PC-3 (cell line): ENCODE measurements around the gene ACTR1A. TPM values are rescaled to one million over a fixed set of nuclear protein-coding genes. Genes with fewer than 3 reads are reported as not detected.

Experiments
- ATAC-seq: fragments of 200-7000 bp; cut with Tn5 transposase; 2 replicates; pipeline ENCODE4 v1.9.1; 2020; ENCODE audit warnings: mild to moderate bottlenecking, moderate library complexity
- BruUV-seq: library from RNA; stranded (reverse); fragments of 400-500 nt; replicated peaks from 2 replicates; lab custom pipeline; 2021; lab: Mats Ljungman, UMichigan
- CTCF ChIA-PET: fragments of 300-600 bp; sonication (Branson Sonifier 250); formaldehyde crosslinking; loops from one replicate; lab custom pipeline; 2022; ENCODE audit warnings: antibody characterized with exemption; lab: Charles Lee
- POLR2A ChIA-PET: fragments of 300-600 bp; sonication (Branson Sonifier 250); formaldehyde crosslinking; loops from one replicate; lab custom pipeline; 2022; ENCODE audit warnings: antibody characterized with exemption; ENCODE audit not compliant: unreplicated experiment; lab: Charles Lee
- DNase-seq: peaks from one replicate; pipeline ENCODE4 v3.0.0-alpha.2; 2015
- H2AFZ ChIP-seq: fragments of 300-600 bp; sonication (generic); 2 replicates; pipeline ENCODE4 v1.6.0; 2016; ENCODE audit warnings: antibody characterized with exemption, low read length
- H3F3A ChIP-seq: fragments of 300-600 bp; sonication (generic); one replicate; pipeline ENCODE4 v1.6.0; 2017; ENCODE audit warnings: antibody characterized with exemption, low read length, control low read depth, mild to moderate bottlenecking; ENCODE audit not compliant: unreplicated experiment
- H3K27ac ChIP-seq: fragments of 300-600 bp; sonication (generic); 2 replicates; pipeline ENCODE4 v1.5.1; 2016; ENCODE audit warnings: mild to moderate bottlenecking, low read length
- H3K27me3 ChIP-seq: fragments of 300-600 bp; sonication (generic); 2 replicates; pipeline ENCODE4 v1.6.1; 2016; ENCODE audit warnings: low read length, mixed read lengths
- H3K36me3 ChIP-seq: fragments of 300-600 bp; sonication (generic); 2 replicates; pipeline ENCODE4 v1.6.1; 2016; ENCODE audit warnings: low read depth, mixed run types, low read length, mixed read lengths
- H3K4me1 ChIP-seq: fragments of 300-600 bp; sonication (generic); 2 replicates; pipeline ENCODE4 v1.5.1; 2016; ENCODE audit warnings: low read length; ENCODE audit not compliant: insufficient read depth
- H3K4me2 ChIP-seq: fragments of 300-600 bp; sonication (generic); 2 replicates; pipeline ENCODE4 v1.6.0; 2016; ENCODE audit warnings: low read length
- H3K4me3 ChIP-seq: fragments of 300-600 bp; sonication (generic); 2 replicates; pipeline ENCODE4 v1.5.1; 2016; ENCODE audit warnings: mild to moderate bottlenecking, low read length, mixed read lengths
- H3K79me2 ChIP-seq: fragments of 300-600 bp; sonication (generic); 2 replicates; pipeline ENCODE4 v1.6.1; 2017; ENCODE audit warnings: low read length, mixed read lengths
- H3K9ac ChIP-seq: fragments of 300-600 bp; sonication (generic); 2 replicates; pipeline ENCODE4 v1.6.0; 2016; ENCODE audit warnings: mild to moderate bottlenecking, low read length
- H3K9me2 ChIP-seq: fragments of 300-600 bp; sonication (generic); replicated peaks from 2 replicates; pipeline ENCODE4 v1.6.1; 2016; ENCODE audit warnings: mixed run types, low read length, mixed read lengths
- H3K9me3 ChIP-seq: fragments of 300-600 bp; sonication (generic); 2 replicates; pipeline ENCODE4 v1.6.1; 2016; ENCODE audit warnings: low read length, mixed read lengths
- H4K20me1 ChIP-seq: fragments of 300-600 bp; sonication (generic); 2 replicates; pipeline ENCODE4 v1.6.1; 2016; ENCODE audit warnings: low read length, mixed read lengths
- EZH2 ChIP-seq: fragments of 300-600 bp; sonication (generic); IDR thresholded peaks from one replicate; pipeline ENCODE4 v1.6.1; 2017; ENCODE audit warnings: antibody characterized with exemption, mild to moderate bottlenecking, low read length; ENCODE audit not compliant: unreplicated experiment
- EZH2phosphoT487 ChIP-seq: fragments of 300-600 bp; sonication (generic); IDR thresholded peaks from 2 replicates; pipeline ENCODE4 v1.6.1; 2018; ENCODE audit warnings: mild to moderate bottlenecking, antibody characterized with exemption, low read length, borderline replicate concordance
- intact Hi-C: fragments of 100-400 bp; cut with micrococcal nuclease; formaldehyde crosslinking; loops from 2 replicates; pipeline ENCODE4 v1.9.0; 2023
- total RNA-seq: library from RNA; depleted of rRNA; stranded (reverse); fragments of >200 nt; gene quantifications from 2 replicates; pipeline ENCODE4 v1.2.3, GENCODE V29; 2014
- TF ChIP-seq, protein P1 (sequence below): fragments of 300-600 bp; sonication (generic); conservative IDR thresholded peaks from 2 replicates; pipeline ENCODE4 v1.5.1; 2017; ENCODE audit warnings: antibody characterized with exemption, low read depth, mild to moderate bottlenecking, low read length

The ACTR1A gene
- total RNA-seq, 1 experiment from 2014 or later = 69.9 TPM

DNA sequence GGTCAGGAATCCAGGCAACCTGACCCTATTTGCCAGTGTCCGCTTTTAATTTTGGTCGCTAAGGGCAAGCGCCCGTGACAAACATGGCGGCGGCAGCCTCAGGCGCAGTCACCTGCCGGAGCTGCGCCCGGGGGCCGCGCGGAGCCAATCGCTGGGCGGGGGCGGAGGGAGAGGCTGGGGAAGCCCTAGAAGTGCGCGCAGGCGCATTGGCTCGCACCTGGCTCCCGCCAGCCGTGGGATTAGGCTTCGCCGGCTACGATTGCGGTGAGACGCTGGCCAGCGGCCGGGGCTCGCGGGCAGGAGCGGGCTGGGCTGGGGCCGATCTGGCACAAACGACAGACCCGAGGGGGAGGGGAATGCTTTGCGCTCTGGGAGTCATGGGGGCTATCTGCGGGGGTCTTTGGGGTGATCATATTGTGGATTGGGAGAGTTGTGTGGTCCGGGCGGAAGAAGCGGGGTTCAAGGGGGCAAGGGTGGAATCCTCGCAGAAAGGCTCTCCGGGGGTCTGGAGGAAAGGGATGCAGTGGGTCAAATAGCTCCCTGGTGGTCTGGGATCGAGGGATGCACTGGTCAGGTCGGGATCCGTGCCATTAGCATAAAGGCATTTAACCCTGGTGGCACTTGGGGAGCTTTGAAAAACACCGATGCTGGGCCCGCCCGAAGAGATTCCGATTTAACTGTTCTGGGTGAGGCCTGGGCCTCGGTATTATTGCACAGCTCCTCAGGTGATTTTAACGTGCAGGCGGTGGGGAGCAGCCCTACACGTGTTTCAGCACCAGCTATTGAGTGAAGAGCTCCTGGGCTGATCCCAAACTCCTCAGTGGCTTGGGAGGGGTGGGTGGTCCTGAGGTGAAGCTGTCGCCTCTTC lies 41.1 kb downstream of the ACTR1A start:
- H3K4me1 ChIP-seq = peaks cover 6% of the 10 kb centered on the region; the same call in 1 of the 2 replicates
- ATAC-seq = peak; percentile 98
- H3K4me3 ChIP-seq = peak overlapping the region; percentile 67
- no peaks in the 10 kb centered on the region for H4K20me1 ChIP-seq
- H2AFZ ChIP-seq = peak overlapping the region; percentile 93
- DNase-seq = peak; percentile 92
- no TSS peak for BruUV-seq
- H3K9me2 ChIP-seq = no peaks in the 10 kb centered on the region
- peak overlapping the region; percentile 54 for H3K9ac ChIP-seq
- ChIA-PET CTCF (no interaction called here), POLR2A (no interaction called here)
- H3K36me3 ChIP-seq = no peaks in the 10 kb centered on the region
- no peak overlapping the region for H3K27ac ChIP-seq
- no peaks in the 10 kb centered on the region for H3F3A ChIP-seq
- peak overlapping the region; percentile 98 for H3K4me2 ChIP-seq
- H3K79me2 ChIP-seq = no peaks in the 10 kb centered on the region
- intact Hi-C loops = no loop called here
- no peaks in the 10 kb centered on the region for H3K9me3 ChIP-seq
- no peak for TF ChIP-seq EZH2
- TF ChIP-seq EZH2phosphoT487 = no peak
- TF ChIP-seq, protein P1, sequence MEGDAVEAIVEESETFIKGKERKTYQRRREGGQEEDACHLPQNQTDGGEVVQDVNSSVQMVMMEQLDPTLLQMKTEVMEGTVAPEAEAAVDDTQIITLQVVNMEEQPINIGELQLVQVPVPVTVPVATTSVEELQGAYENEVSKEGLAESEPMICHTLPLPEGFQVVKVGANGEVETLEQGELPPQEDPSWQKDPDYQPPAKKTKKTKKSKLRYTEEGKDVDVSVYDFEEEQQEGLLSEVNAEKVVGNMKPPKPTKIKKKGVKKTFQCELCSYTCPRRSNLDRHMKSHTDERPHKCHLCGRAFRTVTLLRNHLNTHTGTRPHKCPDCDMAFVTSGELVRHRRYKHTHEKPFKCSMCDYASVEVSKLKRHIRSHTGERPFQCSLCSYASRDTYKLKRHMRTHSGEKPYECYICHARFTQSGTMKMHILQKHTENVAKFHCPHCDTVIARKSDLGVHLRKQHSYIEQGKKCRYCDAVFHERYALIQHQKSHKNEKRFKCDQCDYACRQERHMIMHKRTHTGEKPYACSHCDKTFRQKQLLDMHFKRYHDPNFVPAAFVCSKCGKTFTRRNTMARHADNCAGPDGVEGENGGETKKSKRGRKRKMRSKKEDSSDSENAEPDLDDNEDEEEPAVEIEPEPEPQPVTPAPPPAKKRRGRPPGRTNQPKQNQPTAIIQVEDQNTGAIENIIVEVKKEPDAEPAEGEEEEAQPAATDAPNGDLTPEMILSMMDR = no peak
- H3K27me3 ChIP-seq = no peaks in the 10 kb centered on the region

DNA sequence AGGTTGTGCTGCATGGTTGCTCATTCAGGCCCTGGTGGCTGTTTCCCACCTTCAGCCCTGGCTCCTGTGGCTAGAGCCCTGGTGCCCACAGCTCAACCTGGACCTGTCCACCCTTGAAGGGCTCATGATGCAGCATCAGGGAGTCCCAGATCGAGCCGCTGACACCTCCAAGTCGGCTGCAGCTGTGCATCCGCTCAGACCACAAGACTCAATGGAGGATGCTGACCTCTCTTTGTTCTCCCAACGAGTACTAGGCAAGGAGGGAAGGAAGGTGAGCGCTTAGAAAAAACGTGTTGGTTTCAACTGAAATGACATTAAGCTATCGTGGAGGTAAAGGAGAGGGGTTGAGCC lies 41.7 kb downstream of the ACTR1A start:
- CTCF ChIA-PET = interaction anchor here (0.6 kb wide), 1 partner anchor 255 kb away, joined by 15 read pairs; no protein-coding TSS in a partner anchor
- Histone ChIP-seq H3K36me3 (no peaks in the 10 kb centered on the region), H3K9me3 (no peaks in the 10 kb centered on the region), H3K9me2 (no peaks in the 10 kb centered on the region), H3K27me3 (no peaks in the 10 kb centered on the region), H3K4me1 (peaks cover 6% of the 10 kb centered on the region; the same call in 1 of the 2 replicates), H3K4me3 (peak overlapping the region; percentile 67; the same call in 1 of the 2 replicates), H3F3A (no peaks in the 10 kb centered on the region), H2AFZ (peak overlapping the region; percentile 93), H4K20me1 (no peaks in the 10 kb centered on the region), H3K27ac (no peak overlapping the region), H3K4me2 (peak overlapping the region; percentile 98), H3K79me2 (no peaks in the 10 kb centered on the region), H3K9ac (no peak overlapping the region)
- POLR2A ChIA-PET = no interaction called here
- intact Hi-C loops = no loop called here
- no peak for DNase-seq
- BruUV-seq = no TSS peak
- ATAC-seq = peak; percentile 11
- no peak for TF ChIP-seq EZH2phosphoT487
- TF ChIP-seq, protein P1 = no peak
- no peak for TF ChIP-seq EZH2

DNA sequence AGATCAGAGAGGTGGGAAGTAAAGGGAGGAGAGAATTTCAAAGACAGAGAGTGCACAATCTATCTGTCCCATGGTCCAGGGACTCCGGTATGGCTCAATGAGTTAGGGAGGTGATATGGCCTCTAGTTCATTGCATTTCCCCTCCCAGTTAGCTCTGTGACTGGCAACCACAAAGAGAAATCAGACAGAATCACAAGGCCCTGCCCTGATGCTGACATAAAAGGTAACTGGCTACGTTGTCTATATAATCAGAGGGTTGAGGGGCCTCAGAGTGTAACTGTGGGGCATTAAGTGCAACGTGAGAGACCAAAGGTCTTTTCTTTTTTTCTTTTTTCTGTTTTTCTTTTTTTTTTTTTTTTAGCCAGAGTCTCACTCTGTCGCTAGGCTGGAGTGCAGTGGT lies 43.9 kb downstream of the ACTR1A start:
- ATAC-seq (no peak), DNase-seq (no peak)
- Histone ChIP-seq H3K4me3 (no peak overlapping the region), H3K36me3 (no peaks in the 10 kb centered on the region), H3K4me1 (peaks cover 6% of the 10 kb centered on the region; the same call in 1 of the 2 replicates), H3K79me2 (no peaks in the 10 kb centered on the region; the same call in 1 of the 2 replicates), H2AFZ (no peak overlapping the region), H3K9me3 (no peaks in the 10 kb centered on the region), H3K27ac (no peak overlapping the region), H3K27me3 (no peaks in the 10 kb centered on the region), H3K9me2 (no peaks in the 10 kb centered on the region), H3K4me2 (no peak overlapping the region), H4K20me1 (no peaks in the 10 kb centered on the region), H3K9ac (no peak overlapping the region), H3F3A (no peaks in the 10 kb centered on the region)
- ChIA-PET POLR2A (no interaction called here), CTCF (no interaction called here)
- intact Hi-C loops = no loop called here
- BruUV-seq = no TSS peak
- TF ChIP-seq EZH2phosphoT487 (no peak), EZH2 (no peak)
- TF ChIP-seq, protein P1 = no peak
